Right lobe of liver (tissue), 4 donors: ENCODE data around the gene SLC48A1.

ENCODE experiments used
- POLR2A ChIP-seq: fragments of 450-650 bp; IDR thresholded peaks from one replicate; pipeline ENCODE4 v1.6.1; 2017; ENCODE audit warnings: antibody characterized with exemption, mild to moderate bottlenecking
- TF ChIP-seq, protein P1 (sequence below), 4 donors: fragments of 200-600 bp in 3 of 4; fragments of 450-650 bp in 1 of 4; IDR thresholded peaks; one replicate each; pipeline versions ENCODE4 v1.5.1 to v1.8.0; 2016 to 2022; ENCODE audit warnings: antibody characterized with exemption in 4 of 4, mild to moderate bottlenecking in 2 of 4
- donor health status: DM: no; HTN: no; CAD: no.
- donor health status: DM: no; HTN: no; CAD: no.
- donor health status: DM: no; HTN: yes; CAD: no.

GRCh38 chr12:47773062-47773857 is at the start of gene SLC48A1:
- TF ChIP-seq POLR2A, result peak; percentile 88
- TF ChIP-seq, protein P1, sequence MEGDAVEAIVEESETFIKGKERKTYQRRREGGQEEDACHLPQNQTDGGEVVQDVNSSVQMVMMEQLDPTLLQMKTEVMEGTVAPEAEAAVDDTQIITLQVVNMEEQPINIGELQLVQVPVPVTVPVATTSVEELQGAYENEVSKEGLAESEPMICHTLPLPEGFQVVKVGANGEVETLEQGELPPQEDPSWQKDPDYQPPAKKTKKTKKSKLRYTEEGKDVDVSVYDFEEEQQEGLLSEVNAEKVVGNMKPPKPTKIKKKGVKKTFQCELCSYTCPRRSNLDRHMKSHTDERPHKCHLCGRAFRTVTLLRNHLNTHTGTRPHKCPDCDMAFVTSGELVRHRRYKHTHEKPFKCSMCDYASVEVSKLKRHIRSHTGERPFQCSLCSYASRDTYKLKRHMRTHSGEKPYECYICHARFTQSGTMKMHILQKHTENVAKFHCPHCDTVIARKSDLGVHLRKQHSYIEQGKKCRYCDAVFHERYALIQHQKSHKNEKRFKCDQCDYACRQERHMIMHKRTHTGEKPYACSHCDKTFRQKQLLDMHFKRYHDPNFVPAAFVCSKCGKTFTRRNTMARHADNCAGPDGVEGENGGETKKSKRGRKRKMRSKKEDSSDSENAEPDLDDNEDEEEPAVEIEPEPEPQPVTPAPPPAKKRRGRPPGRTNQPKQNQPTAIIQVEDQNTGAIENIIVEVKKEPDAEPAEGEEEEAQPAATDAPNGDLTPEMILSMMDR (IDR thresholded peaks at IDR 0.05), result peak in 3 of 4 donors; percentile 30 to 67 (median 31)
